Activated CD4-positive, alpha-beta T cell treated with anti-CD3 and anti-CD28 coated beads, Interleukin-10, Interleukin-2, amounts not matched to agents 100 ng/mL and 50 ng/mL, durations not matched to agents 16 hours and 8 hours (primary cell): ENCODE data around the gene HEXA.
A peak's percentile ranks its signal among the peaks of the same experiment; 100 is the strongest.

ENCODE experiments used
- DNase-seq: peaks from one replicate; pipeline ENCODE4 v3.0.0-alpha.2; 2020

The HEXA gene

DNA sequence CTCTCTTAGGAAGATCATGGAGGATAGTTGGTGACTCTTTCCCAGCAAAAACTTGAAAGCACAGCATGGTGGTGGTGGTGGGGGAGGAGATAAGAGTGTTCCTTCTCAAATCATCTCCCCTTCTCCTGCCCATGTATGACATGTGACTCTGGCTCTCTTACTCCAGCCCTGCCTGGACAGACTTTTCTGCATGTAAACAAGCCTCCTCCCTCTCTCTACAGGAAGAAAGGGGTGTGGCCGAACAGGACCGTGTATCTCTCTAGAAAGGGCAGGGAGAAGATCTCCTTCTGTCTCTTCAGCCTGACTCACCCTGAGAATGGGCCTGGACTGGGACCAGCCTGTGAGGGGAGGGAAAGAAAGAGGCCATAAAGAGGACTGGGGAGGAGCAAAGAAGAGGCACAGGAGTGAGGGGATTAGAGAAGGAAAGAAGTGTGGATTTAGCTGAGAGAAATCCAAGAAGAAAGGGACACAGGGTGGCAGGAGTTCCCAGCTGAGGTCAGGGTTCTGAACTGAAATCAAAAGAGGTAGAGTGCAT, 57.3 kb downstream of the HEXA start:
- no peak for DNase-seq

DNA sequence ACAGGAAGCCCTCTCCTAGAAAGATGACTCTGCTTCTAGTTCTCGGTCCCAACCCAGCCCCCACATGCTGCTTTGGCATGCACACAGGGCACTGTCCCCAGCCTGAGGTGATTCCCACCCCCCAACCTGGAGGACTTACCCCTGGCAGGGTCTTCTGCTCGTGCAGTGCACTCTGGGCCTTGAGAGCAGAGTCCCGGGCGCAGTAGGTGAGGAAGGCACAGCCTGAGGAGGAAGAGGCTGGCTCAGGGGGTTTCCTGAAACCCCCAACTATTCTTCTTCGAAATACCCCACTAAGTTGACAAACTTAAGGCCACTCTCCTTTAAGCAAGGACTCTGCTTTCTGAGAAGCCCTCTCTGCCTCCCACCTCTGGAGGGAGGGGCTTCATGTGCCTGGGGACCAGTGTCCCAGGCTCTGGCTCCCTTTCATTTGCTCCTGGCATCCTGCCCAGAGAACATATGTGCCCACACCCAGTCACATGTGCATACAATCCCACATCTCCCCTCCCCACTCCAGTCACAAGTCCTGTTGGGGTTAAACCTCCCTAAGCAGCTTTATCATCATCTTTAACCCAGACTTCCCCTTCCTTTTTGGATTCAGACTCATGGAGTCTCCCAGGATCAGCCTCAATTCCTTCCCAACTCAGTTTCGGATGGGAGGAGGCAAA, 60.0 kb downstream of the HEXA start:
- DNase-seq: no peak

DNA sequence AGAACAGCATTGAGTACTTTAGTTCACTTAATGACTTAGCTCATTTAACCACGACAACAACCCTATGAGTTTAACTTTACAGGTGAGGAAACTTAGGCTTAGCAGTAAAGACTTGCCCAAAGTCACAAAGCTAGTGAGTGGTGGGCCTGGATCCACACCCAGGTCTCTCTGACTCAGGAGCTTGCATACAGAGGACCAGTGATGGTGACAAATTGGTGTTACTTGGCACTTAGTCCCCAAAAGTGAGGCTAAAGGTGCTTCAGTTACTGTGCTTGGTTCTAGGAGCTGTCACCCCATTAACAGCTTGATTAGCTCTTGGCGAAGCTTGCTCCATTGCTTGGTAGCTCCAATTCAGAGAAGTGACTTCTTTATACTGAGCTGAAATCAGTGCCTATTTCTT, 61.9 kb downstream of the HEXA start:
- DNase-seq: no peak

DNA sequence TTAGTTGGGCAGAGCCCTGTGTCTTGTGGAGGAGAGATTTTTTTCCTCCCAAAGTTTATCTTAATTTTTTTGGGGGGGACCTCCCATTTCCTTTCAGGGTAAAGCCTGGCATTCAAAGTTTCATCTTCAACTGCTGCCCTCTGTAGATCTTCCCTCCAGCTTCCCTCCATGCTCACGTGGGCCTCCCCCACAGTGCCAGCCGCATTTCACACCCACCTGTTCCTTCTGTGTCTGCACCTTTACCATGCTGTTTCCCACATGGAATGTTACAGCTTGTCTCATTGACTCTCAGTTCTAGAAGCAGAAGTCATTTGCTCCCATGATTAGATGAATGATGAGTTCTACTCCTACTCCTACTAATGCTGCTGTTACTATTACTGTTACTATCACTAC, 62.4 kb downstream of the HEXA start:
- DNase-seq: no peak

DNA sequence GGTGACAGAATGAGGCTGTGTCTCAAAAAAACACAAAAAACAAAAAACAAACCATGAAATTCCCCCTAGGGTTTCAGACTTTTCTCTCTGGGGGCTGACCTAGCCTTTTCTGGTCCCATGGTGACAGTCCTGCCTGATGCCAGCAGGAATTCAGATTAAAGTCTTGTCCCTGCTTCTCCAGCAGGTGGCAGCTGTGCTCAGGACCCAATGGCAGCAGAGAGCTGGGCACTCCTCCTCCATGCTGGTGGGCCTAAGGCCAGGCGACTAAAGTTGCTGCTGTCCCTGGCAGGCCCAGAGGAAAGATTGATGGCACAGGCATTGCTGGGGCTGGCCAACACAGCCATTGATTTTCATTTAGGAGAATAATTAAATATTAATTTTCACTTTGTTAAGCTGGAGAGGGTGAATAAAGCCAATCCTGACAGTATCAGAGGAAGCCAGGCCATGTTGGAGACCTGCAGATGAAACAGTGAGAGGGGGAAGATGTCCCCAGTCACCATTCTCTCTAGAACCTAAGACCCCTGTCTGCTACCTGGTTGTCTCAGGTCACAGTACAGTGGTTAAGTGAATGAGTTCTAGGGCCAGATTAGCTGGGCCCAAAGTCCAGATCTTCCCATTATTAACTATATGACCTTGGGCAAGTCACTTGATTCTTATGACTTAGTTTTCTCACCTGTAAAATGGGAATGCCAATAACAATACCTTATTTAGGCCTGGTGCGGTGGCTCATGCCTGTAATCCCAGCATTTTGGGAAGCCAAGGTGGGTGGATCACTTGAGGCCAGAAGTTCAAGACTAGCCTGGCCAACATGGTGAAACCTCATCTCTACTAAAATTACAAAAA, 63.0 kb downstream of the HEXA start:
- peak; percentile 72 for DNase-seq

DNA sequence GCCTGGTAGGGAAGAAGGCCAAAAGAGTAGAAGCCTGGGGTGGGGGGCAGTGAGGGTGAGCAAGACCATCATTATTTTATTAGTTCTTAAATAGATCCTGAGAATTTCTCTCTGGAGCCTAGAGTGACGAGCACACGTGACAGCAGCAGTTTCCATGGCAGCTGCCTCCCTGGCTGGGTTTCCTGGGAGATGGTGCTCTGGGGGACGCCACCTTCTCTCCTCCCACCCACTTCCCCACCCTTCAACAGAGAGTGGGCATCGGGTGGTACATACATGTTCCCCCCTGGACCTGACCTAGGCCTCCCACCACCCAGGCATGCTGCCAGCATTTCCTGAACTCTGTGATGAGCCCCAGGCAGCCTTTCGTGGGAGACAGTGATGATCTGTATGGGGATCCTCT, 68.8 kb downstream of the HEXA start:
- no peak for DNase-seq

DNA sequence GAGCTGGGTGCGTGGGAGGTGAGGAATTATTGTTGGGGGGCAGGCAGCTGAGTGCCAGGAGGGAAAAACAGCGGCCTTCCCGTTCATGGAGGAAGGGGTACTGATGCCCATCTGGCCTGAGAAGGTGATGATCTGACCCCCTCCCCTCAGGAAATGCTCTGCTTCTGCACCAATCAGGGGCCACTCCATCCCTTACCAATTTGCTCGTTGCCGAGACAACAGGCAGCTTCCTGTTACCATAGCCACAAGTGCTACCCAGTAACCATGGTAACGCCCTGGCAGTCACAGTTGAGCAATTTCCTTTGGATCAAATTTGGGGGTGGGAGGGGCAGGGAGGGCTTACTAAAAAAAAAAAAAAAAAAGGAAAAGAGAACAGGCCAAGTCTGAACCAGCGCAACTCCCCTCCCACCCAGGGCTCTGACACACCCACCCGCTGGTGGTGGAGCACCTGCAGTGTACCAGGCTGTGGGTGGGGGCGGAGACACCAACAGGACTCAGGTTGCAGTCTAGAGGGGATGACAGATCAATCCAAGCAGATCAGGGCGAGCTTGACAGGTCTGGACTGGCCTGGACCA, 69.5 kb downstream of the HEXA start:
- peak; percentile 74 for DNase-seq

DNA sequence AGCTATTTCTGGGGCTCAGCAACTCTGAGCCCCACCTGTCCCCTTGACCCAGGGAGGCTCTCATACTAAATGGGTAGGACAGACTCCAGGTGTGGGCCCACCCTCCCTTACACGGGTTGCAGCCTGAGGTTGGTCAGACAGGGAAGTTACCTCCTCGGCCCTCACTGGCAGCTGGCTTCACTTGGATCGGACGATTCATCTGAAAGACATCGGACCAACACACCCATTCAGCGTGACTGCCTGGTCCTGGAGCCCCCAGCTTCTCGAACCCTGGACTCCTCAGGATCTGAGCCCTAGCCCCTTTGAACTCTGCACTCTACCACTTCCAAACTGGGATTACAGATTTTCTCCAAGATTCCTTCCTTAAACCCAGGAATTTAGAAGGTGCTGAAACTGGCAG, 71.2 kb downstream of the HEXA start:
- no peak for DNase-seq

DNA sequence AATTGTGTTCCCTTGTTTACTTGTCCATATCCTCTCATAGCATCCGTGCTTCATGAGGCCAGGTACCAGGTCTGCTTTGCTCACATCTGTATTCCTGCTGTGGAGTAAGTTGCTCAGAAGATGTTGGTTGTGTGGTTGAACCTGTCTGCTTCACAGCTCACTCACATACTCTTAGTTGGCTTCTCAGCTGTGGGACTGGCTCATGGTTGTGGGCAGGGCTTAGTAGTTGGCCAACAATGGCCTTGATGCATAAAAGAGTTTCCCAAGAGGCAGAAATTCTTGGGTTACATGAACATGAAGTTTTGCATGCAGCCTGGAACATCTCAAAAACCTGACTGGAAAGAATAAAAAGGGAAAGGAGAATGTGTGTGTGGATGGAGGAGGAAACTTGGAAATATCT, 72.9 kb downstream of the HEXA start:
- no peak for DNase-seq
